IPS DF 4.7 (cell line): ENCODE measurements around the gene AP4E1.
"Not testable (repeated sequence)": the region's sequence is repeated elsewhere in the genome, so short reads cannot be mapped to it uniquely, and the experiment has no call there.

Source experiments
- DNase-seq: peaks from one replicate; pipeline ENCODE4 v3.0.0-alpha.2; 2013; ENCODE audit warnings: low spot score; ENCODE audit errors: extremely low read depth

AP4E1 gene

GRCh38 chr15:50945725-50946124 is 37.2 kb downstream of the AP4E1 start:
- DNase-seq, result no peak

- DNase-seq, result not testable (repeated sequence)
Observed at GRCh38 chr15:50950745-50951144, 42.3 kb downstream of the AP4E1 start.

- DNase-seq, result no peak
Observed at GRCh38 chr15:50953302-50953701, 44.8 kb downstream of the AP4E1 start.

GRCh38 chr15:50954837-50955236 is 46.4 kb downstream of the AP4E1 start:
- DNase-seq, result not testable (repeated sequence)

- no peak for DNase-seq
Observed at GRCh38 chr15:50959717-50960116, 51.2 kb downstream of the AP4E1 start.

DNA sequence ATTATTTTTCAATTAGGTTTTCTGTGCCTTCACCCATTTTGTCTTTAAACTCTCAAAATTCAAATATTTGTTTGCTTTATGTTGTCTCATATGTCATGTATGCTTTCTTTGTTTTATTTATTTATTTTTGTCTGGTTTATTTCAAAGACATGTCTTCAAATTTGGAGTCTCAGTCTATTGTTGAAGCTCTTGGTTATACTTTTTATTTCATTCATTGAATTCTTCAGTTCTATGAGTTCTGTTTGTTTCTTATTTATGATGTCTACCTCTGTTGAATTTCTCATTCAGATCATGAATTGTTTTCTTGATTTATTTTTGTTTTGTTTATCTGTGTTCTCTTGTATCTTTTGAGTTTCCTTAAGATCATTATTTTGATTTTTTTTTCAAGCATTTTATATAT is 55.6 kb downstream of the AP4E1 start:
- no peak for DNase-seq

DNA sequence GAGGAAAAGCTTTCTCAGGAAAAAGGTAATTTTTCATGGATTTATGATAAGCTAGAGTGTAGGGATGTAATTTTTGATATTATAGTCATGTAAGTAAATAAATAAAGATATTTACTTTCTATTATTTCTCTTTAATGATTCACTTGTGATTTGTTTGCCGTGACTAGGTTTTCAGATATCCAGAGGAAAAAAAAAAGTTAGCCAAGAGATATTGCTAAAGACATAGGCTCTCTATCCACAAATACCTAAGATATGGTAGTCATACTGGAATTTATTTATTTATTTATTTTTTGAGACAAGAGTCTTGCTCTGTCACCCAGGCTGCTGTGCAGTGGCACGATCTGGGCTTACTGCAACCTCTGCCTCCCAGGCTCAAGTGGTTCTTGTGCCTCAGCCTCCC is 59.9 kb downstream of the AP4E1 start:
- no peak for DNase-seq

DNA sequence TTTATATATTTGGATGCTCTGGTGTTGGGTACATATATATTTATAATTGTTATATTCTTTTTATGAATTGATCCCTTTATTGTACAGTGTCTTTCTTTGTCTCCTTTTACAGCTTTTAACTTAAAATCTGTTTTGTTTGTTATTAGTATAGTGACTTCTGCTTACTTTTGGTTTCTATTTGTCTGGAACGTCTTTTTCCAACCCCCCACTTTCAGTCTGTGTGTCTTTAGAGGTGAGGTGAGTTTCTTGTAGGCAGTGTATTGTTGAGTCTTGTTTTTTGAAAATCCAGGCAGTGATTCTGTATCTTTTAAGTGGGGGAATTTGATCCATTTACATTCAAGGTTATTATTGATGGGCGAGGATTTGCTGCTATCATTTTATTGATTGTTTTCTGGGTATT is 62.0 kb downstream of the AP4E1 start:
- no peak for DNase-seq

- no peak for DNase-seq
Observed at GRCh38 chr15:50971115-50971514, 62.6 kb downstream of the AP4E1 start.

DNA sequence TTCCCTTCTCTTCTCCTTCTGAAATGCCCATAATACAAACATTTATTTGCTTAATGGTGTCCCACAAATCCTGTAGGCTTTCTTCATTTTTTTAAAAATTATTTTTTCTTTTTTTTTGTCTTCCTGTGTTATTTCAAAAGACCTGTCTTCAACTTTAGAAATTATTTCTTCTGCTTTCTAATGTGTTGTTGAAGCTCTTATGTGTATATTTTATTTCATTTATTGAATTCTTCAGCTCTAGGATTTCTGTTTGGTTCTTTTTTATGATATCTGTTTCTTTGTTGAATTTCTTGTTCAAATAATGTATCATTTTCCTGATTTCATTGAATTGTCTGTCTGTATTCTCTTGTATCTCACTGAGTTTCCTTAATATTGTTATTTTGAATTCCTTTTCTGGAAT is 63.1 kb downstream of the AP4E1 start:
- no peak for DNase-seq

DNA sequence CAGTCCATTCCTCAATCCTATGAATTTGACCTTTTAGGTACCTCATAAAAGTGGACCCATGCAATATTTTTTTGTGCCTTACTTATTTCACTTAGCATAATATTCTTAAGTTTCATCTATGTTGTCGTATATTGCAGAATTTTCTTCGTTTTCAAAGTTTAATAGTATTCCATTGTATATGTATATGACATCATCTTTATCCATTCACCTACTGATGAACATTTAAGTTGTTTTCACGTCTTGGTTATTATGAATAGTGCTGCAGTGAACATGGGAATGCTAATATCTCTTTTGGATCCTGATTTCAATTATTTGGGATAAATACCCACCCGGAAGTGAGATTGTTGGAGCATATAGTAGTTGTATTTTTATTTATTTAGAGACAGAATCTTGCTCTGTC is 65.1 kb downstream of the AP4E1 start:
- no peak for DNase-seq

GRCh38 chr15:50977162-50977561 is 68.7 kb downstream of the AP4E1 start:
- DNase-seq, result no peak

DNA sequence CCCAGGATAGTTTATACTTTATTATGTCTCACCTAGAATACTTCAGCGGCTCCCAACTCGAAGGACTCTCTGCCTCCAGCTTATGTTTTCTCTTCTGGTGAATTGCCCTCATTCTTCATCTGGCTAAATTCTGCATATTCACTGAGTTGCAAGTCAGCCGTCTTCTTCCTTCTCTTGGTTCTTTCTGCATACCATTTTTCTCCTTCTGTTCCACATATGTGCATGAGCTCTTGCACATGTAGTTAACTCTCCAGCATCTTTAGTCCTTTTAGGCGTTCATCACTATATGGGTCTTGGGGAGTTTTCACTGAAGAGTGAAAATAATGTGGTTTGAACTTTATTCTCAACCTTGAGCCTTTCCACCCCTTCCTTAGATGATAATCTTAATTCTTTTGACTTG is 70.1 kb downstream of the AP4E1 start:
- no peak for DNase-seq

GRCh38 chr15:50979041-50979440 is 70.6 kb downstream of the AP4E1 start:
- no peak for DNase-seq

- no peak for DNase-seq
Observed at GRCh38 chr15:50993598-50993997, 85.1 kb downstream of the AP4E1 start.

DNA sequence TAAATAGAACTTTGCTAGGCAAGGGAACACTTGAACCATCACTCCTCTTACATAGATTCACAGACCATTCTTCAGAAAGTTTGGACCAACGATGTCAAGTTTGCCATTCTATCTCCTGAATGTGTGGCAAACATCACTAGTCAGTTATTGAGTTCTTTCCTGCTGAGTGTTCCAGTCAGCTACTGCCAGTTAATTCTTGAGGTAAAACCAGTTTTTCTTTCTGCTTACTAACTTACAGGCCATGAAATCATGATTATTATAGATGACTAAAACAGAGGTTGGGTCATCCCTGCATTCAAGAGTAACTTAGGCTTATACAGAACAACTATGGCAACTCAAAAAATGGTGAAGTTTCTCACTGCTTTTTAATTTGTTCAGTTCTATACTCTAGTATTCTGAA is 88.2 kb downstream of the AP4E1 start:
- DNase-seq, result no peak

GRCh38 chr15:50997371-50998051 is 89.0 kb downstream of the AP4E1 start:
- DNase-seq, result no peak

GRCh38 chr15:51004103-51004551 is 95.6 kb downstream of the AP4E1 start:
- peak; percentile 22 for DNase-seq

DNA sequence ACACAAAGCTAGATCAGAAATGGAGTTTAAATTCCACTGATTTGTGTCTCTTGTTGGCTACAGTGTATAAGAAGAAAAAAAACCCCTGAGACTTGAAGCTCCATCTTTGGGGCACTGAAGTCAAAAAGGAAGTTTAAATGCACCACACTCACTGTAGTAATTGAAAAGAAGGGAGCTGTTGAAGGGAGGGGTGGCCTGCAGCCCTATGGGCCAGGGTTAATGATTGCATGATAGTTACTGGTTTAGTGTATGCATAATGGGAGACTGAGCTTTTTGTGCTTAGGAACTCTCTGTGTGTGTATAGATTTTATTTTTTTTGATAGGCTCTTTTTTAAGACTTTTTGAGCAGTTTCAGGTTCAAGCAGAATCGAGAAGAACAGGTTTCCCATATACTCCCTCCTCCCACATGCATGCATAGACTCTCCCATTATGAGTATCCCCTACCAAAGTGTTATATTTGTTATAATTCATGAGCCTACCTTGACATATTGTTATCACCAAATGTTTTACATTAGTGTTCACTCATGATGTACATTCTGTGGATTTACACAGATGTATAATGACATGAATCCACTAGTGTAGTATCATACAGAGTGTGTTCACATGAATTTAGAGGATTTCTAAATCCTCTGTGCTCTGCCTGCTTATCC is 98.0 kb downstream of the AP4E1 start:
- no peak for DNase-seq

- no peak for DNase-seq
Observed at GRCh38 chr15:51007131-51007666, 98.7 kb downstream of the AP4E1 start.

GRCh38 chr15:51011212-51011611 is 102.7 kb downstream of the AP4E1 start:
- no peak for DNase-seq

- no peak for DNase-seq
Observed at GRCh38 chr15:51016615-51017014, 108.1 kb downstream of the AP4E1 start.

- no peak for DNase-seq
Observed at GRCh38 chr15:51022206-51022605, 113.7 kb downstream of the AP4E1 start.
